HG03439 (cell line): ENCODE measurements around the gene NAP1L5.

ENCODE experiments used
- ATAC-seq: cut with Tn5 transposase; IDR thresholded peaks from one replicate; pipeline ENCODE4 v1.9.1; 2021; ENCODE audit warnings: mild to moderate bottlenecking, moderate library complexity; ENCODE audit not compliant: unreplicated experiment

The NAP1L5 gene

GRCh38 chr4:88697588-88698329 is at the start of gene NAP1L5:
NAP1L5 (minus strand) TSS chr4:88697829; CDS start chr4:88697754, 75 bp downstream.
- ATAC-seq: peak; percentile 96

GRCh38 chr4:88747351-88747750 is 49.7 kb upstream of the NAP1L5 start:
- ATAC-seq: no peak

GRCh38 chr4:88746206-88746605 is 48.6 kb upstream of the NAP1L5 start:
- ATAC-seq: no peak

- no peak for ATAC-seq
These were observed 48.0 kb upstream of the NAP1L5 start for GRCh38 chr4:88745581-88746163.

- no peak for ATAC-seq
These were observed 47.5 kb upstream of the NAP1L5 start for GRCh38 chr4:88745175-88745574.

- ATAC-seq: no peak
These were observed 47.0 kb upstream of the NAP1L5 start for GRCh38 chr4:88744609-88745008.

- no peak for ATAC-seq
These were observed 46.1 kb upstream of the NAP1L5 start for GRCh38 chr4:88743696-88744095.

- no peak for ATAC-seq
These were observed 44.9 kb upstream of the NAP1L5 start for GRCh38 chr4:88742561-88742960.

- ATAC-seq: no peak
These were observed 40.6 kb upstream of the NAP1L5 start for GRCh38 chr4:88738180-88738579.

- no peak for ATAC-seq
These were observed 39.8 kb upstream of the NAP1L5 start for GRCh38 chr4:88737307-88737941.

GRCh38 chr4:88736264-88736663 is 38.6 kb upstream of the NAP1L5 start:
- ATAC-seq: no peak

- ATAC-seq: no peak
These were observed 37.9 kb upstream of the NAP1L5 start for GRCh38 chr4:88735564-88735963.

GRCh38 chr4:88734403-88734949 is 36.8 kb upstream of the NAP1L5 start:
- ATAC-seq: no peak

- no peak for ATAC-seq
These were observed 35.2 kb upstream of the NAP1L5 start for GRCh38 chr4:88732714-88733368.

- no peak for ATAC-seq
These were observed 33.8 kb upstream of the NAP1L5 start for GRCh38 chr4:88731381-88731780.

- ATAC-seq: no peak
These were observed 33.2 kb upstream of the NAP1L5 start for GRCh38 chr4:88730811-88731210.

- no peak for ATAC-seq
These were observed 31.6 kb upstream of the NAP1L5 start for GRCh38 chr4:88729146-88729760.

- ATAC-seq: no peak
These were observed 30.5 kb upstream of the NAP1L5 start for GRCh38 chr4:88728146-88728545.

- ATAC-seq: no peak
These were observed 28.4 kb upstream of the NAP1L5 start for GRCh38 chr4:88725986-88726385.

- ATAC-seq: no peak
These were observed 27.5 kb upstream of the NAP1L5 start for GRCh38 chr4:88725143-88725542.

- no peak for ATAC-seq
These were observed 26.8 kb upstream of the NAP1L5 start for GRCh38 chr4:88724406-88724805.
